NCI-H1436 (cell line): ENCODE data around the gene ARHGAP26.
A peak's percentile ranks its signal among the peaks of the same experiment; 100 is the strongest.
"Not testable (repeated sequence)": the region's sequence is repeated elsewhere in the genome, so short reads cannot be mapped to it uniquely, and the experiment has no call there.

Experiments
- DNase-seq: peaks from one replicate; lab custom pipeline; 2025; lab: John Stamatoyannopoulos, UW

The ARHGAP26 gene

GRCh38 chr5:142904416-142904815 is 134.2 kb downstream of the ARHGAP26 start:
- DNase-seq: no peak

- DNase-seq: no peak
Observed at GRCh38 chr5:142905348-142905747, 135.2 kb downstream of the ARHGAP26 start.

GRCh38 chr5:142906863-142907671 is 136.9 kb downstream of the ARHGAP26 start:
- peak; percentile 23 for DNase-seq

GRCh38 chr5:142908659-142909058 is 138.5 kb downstream of the ARHGAP26 start:
- DNase-seq: no peak

GRCh38 chr5:142910128-142910527 is 140.0 kb downstream of the ARHGAP26 start:
- no peak for DNase-seq

GRCh38 chr5:142911170-142911569 is 141.0 kb downstream of the ARHGAP26 start:
- no peak for DNase-seq

- no peak for DNase-seq
Observed at GRCh38 chr5:142911775-142912174, 141.6 kb downstream of the ARHGAP26 start.

GRCh38 chr5:142913728-142914338 is 143.7 kb downstream of the ARHGAP26 start:
- no peak for DNase-seq

GRCh38 chr5:142915038-142915437 is 144.9 kb downstream of the ARHGAP26 start:
- DNase-seq: no peak

GRCh38 chr5:142915813-142916424 is 145.7 kb downstream of the ARHGAP26 start:
- peak; percentile 30 for DNase-seq

GRCh38 chr5:142918959-142919635 is 148.9 kb downstream of the ARHGAP26 start:
- no peak for DNase-seq

GRCh38 chr5:142920849-142921612 is 150.9 kb downstream of the ARHGAP26 start:
- DNase-seq: no peak

GRCh38 chr5:142922223-142922952 is 152.2 kb downstream of the ARHGAP26 start:
- DNase-seq: peak; percentile 57

- DNase-seq: no peak
Observed at GRCh38 chr5:142924135-142924883, 154.1 kb downstream of the ARHGAP26 start.

GRCh38 chr5:142925795-142926194 is 155.6 kb downstream of the ARHGAP26 start:
- DNase-seq: no peak

GRCh38 chr5:142926549-142926948 is 156.4 kb downstream of the ARHGAP26 start:
- DNase-seq: peak; percentile 53

GRCh38 chr5:142928999-142929398 is 158.8 kb downstream of the ARHGAP26 start:
- DNase-seq: not testable (repeated sequence)

GRCh38 chr5:142929587-142929986 is 159.4 kb downstream of the ARHGAP26 start:
- no peak for DNase-seq

GRCh38 chr5:142930395-142931110 is 160.4 kb downstream of the ARHGAP26 start:
- no peak for DNase-seq
